H9 (cell line): ENCODE data around the gene ATRN. TPM values are rescaled to one million over a fixed set of nuclear protein-coding genes. Genes with fewer than 3 reads are reported as not detected.

Experiments
- DNase-seq: peaks from one replicate; pipeline ENCODE4 v3.0.0-alpha.2; 2017
- H2AFZ ChIP-seq: one replicate; pipeline ENCODE4 v1.6.1; 2013; ENCODE audit warnings: mild to moderate bottlenecking, low read length, control low read depth, moderate library complexity
- H2AK5ac ChIP-seq: 2 replicates; pipeline ENCODE4 v1.6.1; 2013; ENCODE audit warnings: low read length, control low read depth, mixed read lengths; ENCODE audit not compliant: insufficient read length
- H2BK120ac ChIP-seq: one replicate; pipeline ENCODE4 v1.6.1; 2013; ENCODE audit warnings: low read depth, mild to moderate bottlenecking, low read length, control low read depth, inconsistent platforms; ENCODE audit not compliant: poor library complexity, severe bottlenecking
- H2BK12ac ChIP-seq: 2 replicates; pipeline ENCODE4 v1.6.1; 2013; ENCODE audit warnings: low read length, control low read depth, mixed read lengths, low read depth; ENCODE audit not compliant: insufficient read length
- H2BK15ac ChIP-seq: 2 replicates; pipeline ENCODE4 v1.6.1; 2013; ENCODE audit warnings: low read depth, low read length, control low read depth
- H2BK20ac ChIP-seq: one replicate; pipeline ENCODE4 v1.6.1; 2013; ENCODE audit warnings: low read depth, mild to moderate bottlenecking, low read length, control low read depth, inconsistent platforms; ENCODE audit not compliant: poor library complexity, severe bottlenecking
- H2BK5ac ChIP-seq: 2 replicates; pipeline ENCODE4 v1.6.1; 2013; ENCODE audit warnings: low read length, control low read depth, mixed read lengths; ENCODE audit not compliant: insufficient read length
- H3K14ac ChIP-seq: 2 replicates; pipeline ENCODE4 v1.6.1; 2013; ENCODE audit warnings: low read length, control low read depth; ENCODE audit not compliant: insufficient read depth
- H3K18ac ChIP-seq: 2 replicates; pipeline ENCODE4 v1.6.1; 2013; ENCODE audit warnings: low read depth, mild to moderate bottlenecking, mixed read lengths, low read length, control low read depth; ENCODE audit not compliant: insufficient read length
- H3K23ac ChIP-seq: 2 replicates; pipeline ENCODE4 v1.6.1; 2013; ENCODE audit warnings: low read length, control low read depth, mixed read lengths, low read depth; ENCODE audit not compliant: insufficient read length
- H3K23me2 ChIP-seq: 2 replicates; pipeline ENCODE4 v1.6.1; 2013; ENCODE audit warnings: low read depth, mild to moderate bottlenecking, mixed read lengths, low read length, control low read depth; ENCODE audit not compliant: insufficient read length, poor library complexity, severe bottlenecking
- H3K27ac ChIP-seq: 2 replicates; pipeline ENCODE4 v1.5.1; 2013; ENCODE audit warnings: low read length, control low read depth, mixed read lengths, low read depth; ENCODE audit not compliant: insufficient read length
- H3K27me3 ChIP-seq: 2 replicates; pipeline ENCODE4 v1.6.1; 2013; ENCODE audit warnings: low read length, control low read depth, inconsistent platforms; ENCODE audit not compliant: insufficient read depth
- H3K4ac ChIP-seq: 2 replicates; pipeline ENCODE4 v1.6.1; 2013; ENCODE audit warnings: low read depth, mild to moderate bottlenecking, control low read depth, inconsistent platforms, low read length, moderate library complexity
- H3K4me1 ChIP-seq: 2 replicates; pipeline ENCODE4 v1.6.1; 2013; ENCODE audit warnings: low read length, control low read depth, inconsistent platforms; ENCODE audit not compliant: insufficient read depth
- H3K4me2 ChIP-seq: 2 replicates; pipeline ENCODE4 v1.6.1; 2013; ENCODE audit warnings: low read length, control low read depth, mixed read lengths; ENCODE audit not compliant: insufficient read length, insufficient read depth
- H3K56ac ChIP-seq: 2 replicates; pipeline ENCODE4 v1.6.1; 2013; ENCODE audit warnings: low read depth, mild to moderate bottlenecking, mixed read lengths, low read length, control low read depth; ENCODE audit not compliant: insufficient read length
- H3K79me1 ChIP-seq: 2 replicates; pipeline ENCODE4 v1.6.1; 2013; ENCODE audit warnings: low read depth, mild to moderate bottlenecking, moderate library complexity, low read length, control low read depth, inconsistent platforms; ENCODE audit not compliant: insufficient read depth, poor library complexity, severe bottlenecking
- H3K79me2 ChIP-seq: 2 replicates; pipeline ENCODE4 v1.6.1; 2013; ENCODE audit warnings: low read length, control low read depth, inconsistent platforms; ENCODE audit not compliant: insufficient read depth
- H3K9ac ChIP-seq: 2 replicates; pipeline ENCODE4 v1.6.1; 2013; ENCODE audit warnings: low read length, control low read depth, mixed read lengths; ENCODE audit not compliant: insufficient read length; ENCODE audit errors: extremely low read depth
- H3K9me3 ChIP-seq: one replicate; pipeline ENCODE4 v1.6.1; 2013; ENCODE audit warnings: low read depth, low read length, inconsistent platforms; ENCODE audit not compliant: control insufficient read depth
- H3T11ph ChIP-seq: one replicate; pipeline ENCODE4 v1.6.1; 2013; ENCODE audit warnings: mild to moderate bottlenecking, low read length, control low read depth, inconsistent platforms
- H4K20me1 ChIP-seq: one replicate; pipeline ENCODE4 v1.6.1; 2013; ENCODE audit not compliant: control insufficient read depth, insufficient read length, insufficient read depth
- H4K5ac ChIP-seq: 2 replicates; pipeline ENCODE4 v1.6.1; 2013; ENCODE audit warnings: low read depth, mild to moderate bottlenecking, mixed read lengths, low read length, control low read depth; ENCODE audit not compliant: insufficient read length
- H4K8ac ChIP-seq: replicated peaks from 2 replicates; pipeline ENCODE4 v1.6.1; 2013; ENCODE audit warnings: low read length, control low read depth, mixed read lengths, low read depth; ENCODE audit not compliant: insufficient read length
- H4K91ac ChIP-seq: 2 replicates; pipeline ENCODE4 v1.6.1; 2013; ENCODE audit warnings: low read depth, mild to moderate bottlenecking, moderate library complexity, mixed read lengths, low read length, control low read depth; ENCODE audit not compliant: insufficient read length
- H3K27ac Mint-ChIP-seq, 3 experiments: 2 replicates in 2 of 3; 3 replicates in 1 of 3; pipeline ENCODE4 v1.8.0; 2020 to 2021; ENCODE audit warnings: mixed read lengths in 3 of 3, mild to moderate bottlenecking in 1 of 3, moderate library complexity in 1 of 3
- H3K27me3 Mint-ChIP-seq: 2 replicates; pipeline ENCODE4 v1.8.0; 2021; ENCODE audit warnings: low read depth, mild to moderate bottlenecking, moderate library complexity, mixed read lengths
- H3K36me3 Mint-ChIP-seq, 3 experiments: 2 replicates in 2 of 3; 3 replicates in 1 of 3; pipeline ENCODE4 v1.8.0; 2020 to 2021; ENCODE audit warnings: low read depth in 3 of 3, mixed read lengths in 3 of 3; ENCODE audit not compliant: insufficient read depth in 1 of 3
- H3K4me1 Mint-ChIP-seq, 2 experiments: 2 replicates each; pipeline ENCODE4 v1.8.0; 2020; ENCODE audit warnings: mixed read lengths in 2 of 2
- H3K4me3 Mint-ChIP-seq, 2 experiments: 2 replicates in 1 of 2; 3 replicates in 1 of 2; pipeline ENCODE4 v1.8.0; 2020 to 2021; ENCODE audit warnings: mild to moderate bottlenecking in 2 of 2, mixed read lengths in 2 of 2, moderate library complexity in 1 of 2
- H3K9me3 Mint-ChIP-seq, 2 experiments: 2 replicates in 1 of 2; 3 replicates in 1 of 2; pipeline ENCODE4 v1.8.0; 2020; ENCODE audit warnings: mild to moderate bottlenecking in 2 of 2, mixed read lengths in 2 of 2, moderate library complexity in 1 of 2
- CTCF ChIP-seq: fragments of 200-600 bp; sonication (generic); conservative IDR thresholded peaks from 3 replicates; pipeline ENCODE4 v1.8.0; 2021; ENCODE audit warnings: antibody characterized with exemption, mild to moderate bottlenecking
- WGBS: extraction: QIAGEN DNeasy Blood & Tissue Kit; methylation state at CpG from one replicate; pipeline ENCODE4 v1.1.7; 2013; ENCODE audit warnings: missing lambda C conversion rate, low lambda C conversion rate, mixed read lengths; ENCODE audit not compliant: insufficient read length; ENCODE audit errors: extremely low coverage; 5-methylcytosine and 5-hydroxymethylcytosine counted together
- total RNA-seq: library from RNA; stranded (reverse); gene quantifications from 2 replicates; pipeline ENCODE4 v1.2.1, GENCODE V29; 2021

ATRN gene
- total RNA-seq, 1 experiment from 2014 or later = 23.1 TPM

GRCh38 chr20:3652676-3653596 is 182.1 kb downstream of the ATRN start:
- Histone ChIP-seq H2AFZ (no peak overlapping the region), H3T11ph (no peak overlapping the region), H3K56ac (no peak overlapping the region), H3K79me1 (no peaks in the 10 kb centered on the region), H2BK12ac (no peak overlapping the region), H3K9me3 (no peaks in the 10 kb centered on the region), H3K23me2 (no peaks in the 10 kb centered on the region), H2BK120ac (no peak overlapping the region), H3K23ac (no peak overlapping the region), H4K5ac (no peak overlapping the region), H2BK5ac (no peak overlapping the region), H3K4me1 (no peaks in the 10 kb centered on the region), H3K79me2 (no peaks in the 10 kb centered on the region), H3K18ac (no peak overlapping the region), H4K20me1 (no peaks in the 10 kb centered on the region), H3K4me2 (no peak overlapping the region), H2BK20ac (no peak overlapping the region), H3K27ac (no peak overlapping the region), H3K9ac (no peak overlapping the region), H4K91ac (no peak overlapping the region), H2BK15ac (no peak overlapping the region), H2AK5ac (no peak overlapping the region), H3K14ac (no peak overlapping the region), H3K4ac (no peak overlapping the region), H4K8ac (no peak overlapping the region), H3K27me3 (no peaks in the 10 kb centered on the region)
- Mint-ChIP-seq H3K9me3 (no peaks in the 10 kb centered on the region), H3K27me3 (no peaks in the 10 kb centered on the region; the same call in 1 of the 2 replicates), H3K4me3 (no peak overlapping the region), H3K36me3 (peaks cover 0 to 2% (median 0%) of the 10 kb centered on the region in 3 experiments; a peak in 2 of 7 replicates), H3K4me1 (peaks cover 13 to 16% of the 10 kb centered on the region in 2 experiments), H3K27ac (peak overlapping the region in 1 of 3 experiments; percentile 70; a peak in 2 of 7 replicates)
- TF ChIP-seq CTCF = 0 out of 3 replicates have a peak, but pooled peaks have one; percentile 10
- WGBS = no CpG with 5 or more reads among the region's 10 CpGs
- DNase-seq = no peak
